Suprapubic skin (tissue), 4 donors: ENCODE data around the gene ADAM19.

Source experiments
- CTCF ChIP-seq, 2 donors: fragments of 200-600 bp in 1 of 2; fragments of 450-650 bp in 1 of 2; sonication (generic) in 1 of 2; IDR thresholded peaks; one replicate each; pipeline ENCODE4 v1.5.1; 2016 to 2019; ENCODE audit warnings: antibody characterized with exemption in 2 of 2, mild to moderate bottlenecking in 1 of 2, moderate library complexity in 1 of 2
- EP300 ChIP-seq: sonication (generic); formaldehyde crosslinking; IDR thresholded peaks from one replicate; pipeline ENCODE4 v1.6.1; 2017; ENCODE audit warnings: antibody characterized with exemption
- POLR2A ChIP-seq, 2 donors: fragments of 450-650 bp; IDR thresholded peaks; one replicate each; pipeline ENCODE4 v1.6.1; 2017; ENCODE audit warnings: antibody characterized with exemption in 2 of 2, mild to moderate bottlenecking in 2 of 2, moderate library complexity in 2 of 2
- POLR2AphosphoS5 ChIP-seq, 3 donors: sonication (generic); formaldehyde crosslinking; IDR thresholded peaks; one replicate each; pipeline ENCODE4 v1.6.1; 2017; ENCODE audit warnings: antibody characterized with exemption in 3 of 3

- no peak for TF ChIP-seq CTCF (IDR thresholded peaks at IDR 0.05)
- TF ChIP-seq POLR2AphosphoS5 (IDR thresholded peaks at IDR 0.05) = no peak
- no peak for TF ChIP-seq POLR2A (IDR thresholded peaks at IDR 0.05)
- no peak for TF ChIP-seq EP300
Observed at GRCh38 chr5:157541447-157542118, 34.0 kb downstream of the ADAM19 start.
